Glomerular endothelial cell (primary cell): ENCODE results near the gene EFHD1. TPM values are rescaled to one million over a fixed set of nuclear protein-coding genes. Genes with fewer than 3 reads are reported as not detected.
"Not testable (repeated sequence)": the region's sequence is repeated elsewhere in the genome, so short reads cannot be mapped to it uniquely, and the experiment has no call there.

Experiments
- DNase-seq: peaks from one replicate; pipeline ENCODE4 v3.0.0-alpha.2; 2011; ENCODE audit warnings: low read depth, low spot score; ENCODE audit errors: extremely low read depth
- total RNA-seq: library from RNA; depleted of rRNA; stranded (reverse); fragments of >200 nt; gene quantifications from 2 replicates; pipeline ENCODE4 v1.2.3, GENCODE V29; 2015

EFHD1 gene
- total RNA-seq, 1 donor from 2014 or later = 1.6 TPM

GRCh38 chr2:232688201-232688600 lies 54.8 kb downstream of the EFHD1 start:
- DNase-seq = no peak

- no peak for DNase-seq
These were observed 55.9 kb downstream of the EFHD1 start for GRCh38 chr2:232689152-232689910.

GRCh38 chr2:232691117-232691516 lies 57.7 kb downstream of the EFHD1 start:
- not testable (repeated sequence) for DNase-seq

- no peak for DNase-seq
These were observed 59.9 kb downstream of the EFHD1 start for GRCh38 chr2:232693344-232693743.

- DNase-seq = no peak
These were observed 63.2 kb downstream of the EFHD1 start for GRCh38 chr2:232696609-232697058.

- peak; percentile 48 for DNase-seq
These were observed 63.8 kb downstream of the EFHD1 start, which contains the start of gene GIGYF2 for GRCh38 chr2:232697059-232697806. Gene GIGYF2 (plus strand): TSS chr2:232697331. CDS start chr2:232735198, 37,867 bp downstream.

GRCh38 chr2:232697807-232698110 lies 64.4 kb downstream of the EFHD1 start:
- no peak for DNase-seq

GRCh38 chr2:232698556-232699091 lies 65.2 kb downstream of the EFHD1 start:
- DNase-seq = no peak

GRCh38 chr2:232699110-232699509 lies 65.7 kb downstream of the EFHD1 start:
- no peak for DNase-seq

- DNase-seq = no peak
These were observed 66.8 kb downstream of the EFHD1 start for GRCh38 chr2:232700154-232700553.

GRCh38 chr2:232707076-232707475 lies 73.7 kb downstream of the EFHD1 start:
- no peak for DNase-seq

GRCh38 chr2:232713505-232713904 lies 80.1 kb downstream of the EFHD1 start:
- no peak for DNase-seq

GRCh38 chr2:232714969-232715368 lies 81.6 kb downstream of the EFHD1 start:
- no peak for DNase-seq

GRCh38 chr2:232720056-232720455 lies 86.7 kb downstream of the EFHD1 start:
- DNase-seq = not testable (repeated sequence)

GRCh38 chr2:232721261-232721660 lies 87.9 kb downstream of the EFHD1 start:
- no peak for DNase-seq

GRCh38 chr2:232721882-232722281 lies 88.5 kb downstream of the EFHD1 start:
- no peak for DNase-seq

GRCh38 chr2:232723027-232723426 lies 89.6 kb downstream of the EFHD1 start:
- DNase-seq = no peak

GRCh38 chr2:232728785-232729184 lies 95.4 kb downstream of the EFHD1 start:
- no peak for DNase-seq

- no peak for DNase-seq
These were observed 98.1 kb downstream of the EFHD1 start for GRCh38 chr2:232731470-232731869.
